VCaP (cell line): ENCODE results near the gene P2RX5.

Experiments
- H3K27ac ChIP-seq: fragments of 450-650 bp; 2 replicates; pipeline ENCODE4 v1.5.1; 2017
- TF ChIP-seq, protein P1 (sequence below): fragments of 450-650 bp; conservative IDR thresholded peaks from 2 replicates; pipeline ENCODE4 v1.5.1; 2017; ENCODE audit warnings: mild to moderate bottlenecking, moderate library complexity

Gene P2RX5

DNA sequence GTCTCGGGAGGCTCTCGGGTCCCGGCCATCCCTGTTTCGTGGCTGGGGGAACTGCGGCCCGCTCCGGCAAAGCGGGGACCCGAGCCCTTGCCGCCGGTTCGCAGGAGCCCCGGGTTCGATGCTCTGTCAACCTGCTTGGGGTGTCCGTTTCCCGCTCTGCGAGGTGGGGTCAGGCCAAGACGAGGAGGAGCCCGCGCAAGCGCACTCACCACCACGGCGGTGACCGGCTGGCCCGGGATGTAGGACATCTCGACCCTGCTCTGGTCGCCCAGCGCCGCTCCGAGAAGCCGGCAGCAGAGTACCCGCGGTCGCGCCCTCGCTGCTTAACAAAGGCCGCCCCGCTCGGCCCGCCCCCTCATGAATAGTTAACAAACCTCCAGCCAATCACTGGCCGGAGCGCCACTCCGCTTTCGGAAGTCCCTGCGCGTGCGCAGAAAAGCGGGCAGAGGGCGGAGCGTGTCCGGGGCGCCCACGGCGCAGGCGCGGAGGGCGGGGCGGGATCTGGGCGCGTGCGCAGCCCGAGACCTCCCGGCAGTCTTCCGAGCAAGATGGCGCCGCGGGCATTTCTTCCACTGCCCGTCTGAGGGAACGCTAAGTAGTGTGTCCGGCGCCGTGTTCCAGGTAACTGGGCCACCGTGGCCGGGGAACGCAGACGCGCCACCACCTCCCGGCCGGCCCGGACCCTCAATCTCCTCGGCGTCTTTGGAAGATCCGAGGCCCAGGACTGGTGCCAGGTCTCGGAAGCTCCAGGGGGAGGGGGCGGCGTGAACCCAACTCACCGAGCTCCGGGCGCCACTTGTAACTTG is 27.5 kb downstream of the P2RX5 start, which contains the start of the genes EMC6 and TAX1BP3:
EMC6 (plus strand) TSS at position 534 of the 806 bp plus-strand sequence. CDS start 335 bp downstream, outside the sequence.
TAX1BP3 (minus strand) TSS at position 300 of the 806 bp plus-strand sequence; CDS start at position 248, 52 bp downstream.
- H3K27ac ChIP-seq = peak within 1 kb of the TSS; percentile 98
- TF ChIP-seq, protein P1, sequence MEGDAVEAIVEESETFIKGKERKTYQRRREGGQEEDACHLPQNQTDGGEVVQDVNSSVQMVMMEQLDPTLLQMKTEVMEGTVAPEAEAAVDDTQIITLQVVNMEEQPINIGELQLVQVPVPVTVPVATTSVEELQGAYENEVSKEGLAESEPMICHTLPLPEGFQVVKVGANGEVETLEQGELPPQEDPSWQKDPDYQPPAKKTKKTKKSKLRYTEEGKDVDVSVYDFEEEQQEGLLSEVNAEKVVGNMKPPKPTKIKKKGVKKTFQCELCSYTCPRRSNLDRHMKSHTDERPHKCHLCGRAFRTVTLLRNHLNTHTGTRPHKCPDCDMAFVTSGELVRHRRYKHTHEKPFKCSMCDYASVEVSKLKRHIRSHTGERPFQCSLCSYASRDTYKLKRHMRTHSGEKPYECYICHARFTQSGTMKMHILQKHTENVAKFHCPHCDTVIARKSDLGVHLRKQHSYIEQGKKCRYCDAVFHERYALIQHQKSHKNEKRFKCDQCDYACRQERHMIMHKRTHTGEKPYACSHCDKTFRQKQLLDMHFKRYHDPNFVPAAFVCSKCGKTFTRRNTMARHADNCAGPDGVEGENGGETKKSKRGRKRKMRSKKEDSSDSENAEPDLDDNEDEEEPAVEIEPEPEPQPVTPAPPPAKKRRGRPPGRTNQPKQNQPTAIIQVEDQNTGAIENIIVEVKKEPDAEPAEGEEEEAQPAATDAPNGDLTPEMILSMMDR = no peak

DNA sequence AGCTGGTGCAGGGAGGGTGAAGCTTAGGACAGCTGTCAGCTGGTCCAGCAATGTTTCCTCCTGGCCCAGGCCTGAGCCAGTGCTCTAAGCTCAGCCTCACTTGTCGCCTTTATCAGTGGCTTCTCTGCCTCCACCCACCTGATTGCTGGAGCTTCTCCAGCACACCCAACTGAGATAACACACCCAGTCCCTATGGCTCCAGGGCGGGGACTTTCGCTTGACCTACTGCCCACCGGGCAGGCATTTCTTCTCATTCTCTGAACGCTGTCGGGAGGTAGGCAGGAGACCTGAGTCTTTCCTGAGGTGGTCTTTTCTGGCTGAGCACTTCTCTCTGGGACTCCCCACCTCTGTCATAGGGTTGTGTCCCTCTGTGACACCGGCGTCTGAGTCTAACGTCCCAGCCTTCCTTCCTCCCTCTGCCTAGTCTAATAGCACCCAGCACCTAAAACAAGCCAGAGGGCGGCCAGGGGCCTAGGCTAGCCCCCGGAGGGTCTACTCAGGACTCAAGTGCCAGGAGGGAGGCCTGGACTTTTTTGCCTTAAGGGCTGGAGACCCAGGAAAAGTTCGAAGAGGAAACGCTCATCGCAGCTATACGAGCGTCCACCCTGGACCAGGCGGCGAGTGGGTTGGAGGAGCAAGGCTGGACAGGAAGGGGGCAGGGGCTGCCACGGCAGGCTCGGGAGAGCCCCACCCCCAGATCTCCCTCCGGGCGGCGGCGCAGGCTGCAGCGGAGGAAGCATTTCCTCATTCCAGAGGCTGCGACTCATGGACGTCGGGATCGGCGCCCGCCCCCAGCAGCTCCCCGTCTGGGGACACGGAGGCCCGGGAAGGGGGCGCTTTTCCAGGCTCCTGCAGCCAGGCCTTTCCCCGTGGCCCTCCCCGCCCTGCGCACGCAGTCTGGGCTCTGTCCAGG is 28.3 kb downstream of the P2RX5 start:
- TF ChIP-seq, protein P1 = no peak

DNA sequence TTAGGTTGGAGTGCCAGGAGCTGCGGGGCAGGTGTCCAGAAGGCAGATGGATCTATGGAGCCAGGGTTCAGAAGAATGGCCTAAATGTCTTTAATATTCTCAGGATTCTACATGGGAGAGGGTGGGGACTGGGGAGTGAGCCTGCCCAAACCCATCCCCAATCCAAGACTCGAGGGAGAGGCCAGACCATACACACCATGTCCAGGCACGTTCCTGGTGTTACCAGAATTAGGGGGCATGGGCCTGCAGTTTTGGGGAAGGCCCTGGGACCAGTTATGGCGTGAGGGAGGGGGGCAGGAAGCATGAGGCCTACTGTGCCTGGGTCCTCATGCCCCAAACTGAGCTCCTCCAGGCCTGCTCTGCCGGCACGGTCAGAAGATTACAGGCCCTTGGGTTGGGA is 29.4 kb downstream of the P2RX5 start:
- peak overlapping the region; percentile 98 for H3K27ac ChIP-seq
- TF ChIP-seq, protein P1 = no peak

More for the DNA sequence above, 28.3 kb downstream of the P2RX5 start:
- H3K27ac ChIP-seq = peak overlapping the region; percentile 98

DNA sequence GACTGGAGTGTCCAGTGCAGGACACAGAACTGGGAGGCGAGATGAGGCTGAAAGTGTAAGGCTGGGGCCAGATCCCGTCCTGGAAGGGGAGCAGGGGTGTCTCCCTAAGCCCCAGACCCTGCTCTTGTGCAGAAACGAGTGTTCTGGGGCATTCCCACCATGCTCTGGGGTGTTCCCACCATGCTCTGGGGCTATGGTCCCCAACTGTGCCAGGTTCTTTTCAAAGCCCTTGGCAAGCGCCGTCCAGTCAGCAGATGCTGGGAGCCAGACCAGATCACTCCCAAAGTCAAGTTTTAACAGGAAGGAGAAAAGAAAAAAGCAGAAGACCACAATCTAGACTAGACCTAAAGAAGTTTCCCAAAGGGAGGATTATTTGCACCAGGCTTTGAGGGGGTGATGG is 30.1 kb downstream of the P2RX5 start:
- H3K27ac ChIP-seq = peak overlapping the region; percentile 98

DNA sequence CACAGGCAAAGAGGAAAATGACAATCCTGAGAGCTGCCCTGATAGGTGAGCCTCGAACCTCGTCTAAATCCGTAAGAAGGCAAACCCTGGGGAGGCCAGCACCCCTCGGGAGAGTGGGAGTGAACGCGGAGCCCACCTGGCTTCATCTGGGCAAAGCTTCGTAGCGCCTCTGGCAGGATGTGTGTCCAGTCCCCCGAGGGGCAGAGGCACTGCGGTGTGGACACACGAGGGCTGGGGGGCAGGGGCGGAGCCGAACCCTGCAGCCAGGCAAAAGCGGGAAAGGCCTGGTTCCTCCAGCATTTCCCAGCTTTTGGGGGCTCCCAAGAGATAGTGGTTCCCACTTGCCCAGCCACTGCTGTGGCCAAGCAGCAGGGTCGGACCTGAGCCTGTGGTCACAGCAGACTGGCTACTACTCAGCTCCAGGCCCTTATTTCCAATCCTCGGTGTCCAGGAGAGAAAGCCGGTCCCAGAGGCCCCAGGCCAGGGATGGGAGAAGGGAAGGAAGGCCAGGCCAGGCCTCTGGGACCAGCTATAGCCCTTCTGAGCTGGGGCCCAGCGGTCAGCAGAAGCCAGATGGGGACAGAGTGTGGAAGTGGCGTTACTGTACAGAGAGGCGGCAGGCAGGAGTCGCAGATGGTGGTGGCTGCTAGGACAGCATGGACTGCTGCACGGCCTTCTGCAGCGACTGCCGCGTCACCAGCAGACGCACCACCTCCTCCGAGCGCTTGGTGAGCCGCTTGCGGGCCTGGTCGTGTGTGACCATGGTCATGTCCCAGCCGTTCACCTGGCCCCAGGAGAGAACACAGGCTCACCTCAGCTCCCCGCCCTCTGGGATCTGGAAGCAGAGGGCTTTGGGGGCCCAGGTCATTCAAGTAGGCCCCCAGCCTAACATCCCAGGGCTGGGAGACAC is 32.6 kb downstream of the P2RX5 start:
- no peak overlapping the region for H3K27ac ChIP-seq
- TF ChIP-seq, protein P1 = no peak

More for the DNA sequence above, 30.1 kb downstream of the P2RX5 start:
- TF ChIP-seq, protein P1 = no peak

DNA sequence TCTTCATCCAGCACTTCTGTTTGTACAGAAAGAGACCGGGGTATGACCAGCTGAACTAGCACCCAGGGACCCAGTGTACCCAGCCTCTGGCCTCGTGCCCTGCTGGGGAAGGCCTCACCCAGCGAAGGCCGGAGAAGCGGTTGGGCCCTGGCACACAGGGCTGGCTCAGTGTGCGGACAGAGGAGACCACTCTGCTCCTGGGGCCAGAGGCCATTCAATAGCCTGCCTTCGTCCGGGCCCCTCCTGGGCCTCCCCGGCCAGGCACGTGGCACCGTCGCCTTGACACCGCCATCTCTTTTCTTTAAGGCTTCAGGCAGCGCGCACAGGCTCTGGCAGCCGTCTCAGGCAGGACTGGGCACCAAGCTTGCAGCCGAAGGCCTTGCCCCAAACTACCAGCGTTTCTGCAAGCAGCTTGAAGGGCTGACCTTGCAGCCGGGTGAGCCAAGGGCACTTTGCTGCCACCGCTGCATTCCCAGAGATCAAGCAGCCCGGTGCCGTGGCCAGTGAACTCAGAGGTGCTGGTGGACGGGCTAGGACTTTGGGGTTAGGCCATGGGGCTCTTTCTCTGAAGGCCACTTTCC is 35.6 kb downstream of the P2RX5 start:
- TF ChIP-seq, protein P1 = no peak
- no peak overlapping the region for H3K27ac ChIP-seq
